HEK293T (cell line): ENCODE results near the gene TMEM245.

Source experiments
- CTCF ChIA-PET: fragments of 350-600 bp; formaldehyde crosslinking; extraction: SDS; loops from one replicate; lab custom pipeline; 2021; ENCODE audit warnings: antibody characterized with exemption, inconsistent platforms; lab: Yijun Ruan, JAX
- POLR2A ChIA-PET: fragments of 350-600 bp; formaldehyde crosslinking; extraction: SDS; loops from one replicate; lab custom pipeline; 2020; ENCODE audit warnings: antibody characterized with exemption, inconsistent platforms; lab: Yijun Ruan, JAX
- DNase-seq: peaks from one replicate; pipeline ENCODE4 v3.0.0; 2012; ENCODE audit warnings: mixed read lengths; ENCODE audit errors: extremely low spot score
- ARNT ChIP-seq: fragments of 450-650 bp; IDR thresholded peaks from 2 replicates; pipeline ENCODE4 v1.6.1; 2017; ENCODE audit warnings: mild to moderate bottlenecking
- BHLHE40 ChIP-seq: fragments of 450-650 bp; IDR thresholded peaks from 2 replicates; pipeline ENCODE4 v1.6.1; 2016; ENCODE audit warnings: mild to moderate bottlenecking, moderate library complexity, borderline replicate concordance
- CTBP1 ChIP-seq: fragments of 450-650 bp; IDR thresholded peaks from 2 replicates; pipeline ENCODE4 v1.6.1; 2016; ENCODE audit warnings: borderline replicate concordance
- ELF4 ChIP-seq: fragments of 450-650 bp; IDR thresholded peaks from 2 replicates; pipeline ENCODE4 v1.6.1; 2017; ENCODE audit warnings: antibody characterized with exemption
- FOXA1 ChIP-seq: fragments of 450-650 bp; IDR thresholded peaks from 2 replicates; pipeline ENCODE4 v1.6.1; 2016; ENCODE audit warnings: mild to moderate bottlenecking
- FOXK2 ChIP-seq: fragments of 450-650 bp; IDR thresholded peaks from 2 replicates; pipeline ENCODE4 v1.6.1; 2016; ENCODE audit warnings: mild to moderate bottlenecking
- FOXM1 ChIP-seq: fragments of 450-650 bp; IDR thresholded peaks from 2 replicates; pipeline ENCODE4 v1.6.1; 2017; ENCODE audit warnings: mild to moderate bottlenecking, borderline replicate concordance
- HDGF ChIP-seq: fragments of 450-650 bp; IDR thresholded peaks from 2 replicates; pipeline ENCODE4 v1.6.1; 2017; ENCODE audit warnings: antibody characterized with exemption, borderline replicate concordance
- L3MBTL2 ChIP-seq: fragments of 450-650 bp; conservative IDR thresholded peaks from 2 replicates; pipeline ENCODE4 v1.6.1; 2016; ENCODE audit warnings: mild to moderate bottlenecking
- LEF1 ChIP-seq: fragments of 450-650 bp; IDR thresholded peaks from 2 replicates; pipeline ENCODE4 v1.6.1; 2017; ENCODE audit warnings: mild to moderate bottlenecking, borderline replicate concordance
- NFRKB ChIP-seq: fragments of 450-650 bp; IDR thresholded peaks from 2 replicates; pipeline ENCODE4 v1.6.1; 2016; ENCODE audit warnings: mild to moderate bottlenecking, moderate library complexity
- SP1 ChIP-seq: fragments of 450-650 bp; IDR thresholded peaks from 2 replicates; pipeline ENCODE4 v1.6.1; 2017
- SUZ12 ChIP-seq: fragments of 450-650 bp; IDR thresholded peaks from 2 replicates; pipeline ENCODE4 v1.6.1; 2016; ENCODE audit warnings: mild to moderate bottlenecking
- TARDBP ChIP-seq: fragments of 450-650 bp; IDR thresholded peaks from 2 replicates; pipeline ENCODE4 v1.6.1; 2016
- ZNF384 ChIP-seq: fragments of 450-650 bp; IDR thresholded peaks from 2 replicates; pipeline ENCODE4 v1.6.1; 2016
- TF ChIP-seq, protein P1 (sequence below): fragments of 450-650 bp; IDR thresholded peaks from 2 replicates; pipeline ENCODE4 v1.6.1; 2016

Gene TMEM245

DNA sequence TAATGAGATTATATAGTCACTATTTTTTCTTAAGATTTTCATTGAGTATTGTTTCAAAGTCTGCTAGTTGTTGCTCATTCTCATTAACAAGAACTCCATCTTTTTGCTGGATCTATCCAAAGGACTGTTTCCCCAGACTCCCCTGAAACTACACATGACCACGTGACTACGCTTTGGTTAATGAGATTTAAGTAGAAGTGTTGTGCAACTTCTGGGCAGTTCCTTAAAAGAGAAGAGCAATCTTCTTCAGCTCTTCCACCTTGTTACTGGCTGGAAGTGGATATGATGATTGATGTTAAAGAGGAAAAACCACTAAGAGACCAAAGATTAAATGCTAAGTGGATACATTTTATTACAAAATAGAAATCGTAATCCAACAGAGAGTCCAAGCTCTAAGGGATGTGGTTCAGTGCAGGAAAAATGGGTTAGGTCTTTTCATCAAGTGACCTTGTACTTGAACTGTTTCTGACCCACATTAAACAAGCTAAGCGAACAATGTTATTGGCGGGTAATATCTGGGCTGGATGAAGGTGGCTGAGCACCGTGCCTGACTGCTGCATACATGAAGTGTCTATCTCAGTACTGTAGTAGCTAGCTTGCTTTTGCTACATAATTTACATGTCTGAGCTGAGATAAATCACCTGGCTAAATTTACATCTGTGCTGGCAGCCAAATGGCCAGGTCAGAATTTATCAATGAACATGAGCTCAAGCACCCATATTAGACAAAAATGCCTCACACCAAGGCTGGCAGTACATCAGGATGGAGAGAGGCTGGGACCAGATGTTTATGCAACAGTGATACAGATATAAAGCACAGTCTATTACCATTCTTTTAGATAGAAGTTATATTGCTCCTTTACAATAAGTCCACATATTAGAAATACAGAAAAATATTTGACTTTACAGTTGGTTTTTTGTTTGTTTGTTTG, 98.9 kb downstream of the TMEM245 start:
- CTCF ChIA-PET = no interaction called here
- DNase-seq = no peak
- POLR2A ChIA-PET = no interaction called here
- TF ChIP-seq FOXK2 (no peak), SP1 (no peak), ARNT (no peak), NFRKB (no peak), HDGF (no peak), FOXA1 (no peak), LEF1 (no peak), CTBP1 (no peak), L3MBTL2 (no peak), SUZ12 (no peak), FOXM1 (no peak), TARDBP (no peak), ELF4 (no peak), BHLHE40 (no peak), ZNF384 (no peak)
- TF ChIP-seq, protein P1, sequence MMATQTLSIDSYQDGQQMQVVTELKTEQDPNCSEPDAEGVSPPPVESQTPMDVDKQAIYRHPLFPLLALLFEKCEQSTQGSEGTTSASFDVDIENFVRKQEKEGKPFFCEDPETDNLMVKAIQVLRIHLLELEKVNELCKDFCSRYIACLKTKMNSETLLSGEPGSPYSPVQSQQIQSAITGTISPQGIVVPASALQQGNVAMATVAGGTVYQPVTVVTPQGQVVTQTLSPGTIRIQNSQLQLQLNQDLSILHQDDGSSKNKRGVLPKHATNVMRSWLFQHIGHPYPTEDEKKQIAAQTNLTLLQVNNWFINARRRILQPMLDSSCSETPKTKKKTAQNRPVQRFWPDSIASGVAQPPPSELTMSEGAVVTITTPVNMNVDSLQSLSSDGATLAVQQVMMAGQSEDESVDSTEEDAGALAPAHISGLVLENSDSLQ = no peak

DNA sequence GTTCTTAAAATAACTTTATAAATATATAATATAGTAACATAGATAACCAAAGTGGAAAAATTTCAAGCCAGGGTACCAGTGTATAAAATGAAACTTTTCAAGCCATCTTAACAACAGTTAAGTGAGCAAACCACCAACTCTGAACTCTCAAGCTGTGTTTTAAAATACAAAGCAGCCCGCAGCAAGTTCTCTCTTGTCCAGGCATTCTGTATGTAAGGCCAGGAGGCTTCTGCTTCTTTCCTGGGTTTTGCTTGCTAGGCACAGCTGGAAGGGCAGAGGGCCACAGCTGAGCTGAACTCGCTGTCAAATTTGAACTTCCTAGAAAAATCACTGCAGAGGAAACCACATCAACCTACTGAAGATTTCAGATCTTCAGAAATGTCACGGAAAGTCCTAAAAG, 99.6 kb downstream of the TMEM245 start:
- no peak for DNase-seq
- TF ChIP-seq SP1 (no peak), NFRKB (no peak), FOXK2 (no peak), CTBP1 (no peak), TARDBP (no peak), L3MBTL2 (no peak), FOXA1 (no peak), HDGF (no peak), FOXM1 (no peak), ZNF384 (no peak), BHLHE40 (no peak), ARNT (no peak), ELF4 (no peak)
- TF ChIP-seq, protein P1 = no peak
- CTCF ChIA-PET = no interaction called here
- POLR2A ChIA-PET = no interaction called here

DNA sequence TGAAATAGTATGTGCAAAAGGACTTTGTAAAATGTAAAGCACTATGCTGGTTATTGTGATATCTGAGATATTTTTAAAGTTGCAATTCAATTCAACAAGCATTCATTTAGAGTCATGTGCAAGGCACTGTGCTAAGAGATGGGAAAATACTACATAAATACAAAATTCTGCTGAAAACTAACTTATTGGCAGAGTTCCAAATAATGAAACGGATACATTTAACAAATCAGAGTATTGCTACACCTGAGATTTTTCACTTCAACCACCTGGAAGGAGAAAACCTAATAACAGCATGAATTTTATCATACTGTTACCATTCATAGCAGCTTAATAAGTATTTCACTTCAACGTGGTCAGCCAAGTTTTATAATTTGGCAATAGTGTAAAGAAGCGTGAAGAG, 100.3 kb downstream of the TMEM245 start:
- POLR2A ChIA-PET = no interaction called here
- DNase-seq = no peak
- TF ChIP-seq HDGF = no peak
- no peak for TF ChIP-seq FOXK2
- TF ChIP-seq FOXM1 = no peak
- no peak for TF ChIP-seq SP1
- no peak for TF ChIP-seq FOXA1
- no peak for TF ChIP-seq SUZ12
- TF ChIP-seq NFRKB = no peak
- no peak for TF ChIP-seq ARNT
- no peak for TF ChIP-seq ELF4
- TF ChIP-seq L3MBTL2 = no peak
- no peak for TF ChIP-seq LEF1
- TF ChIP-seq CTBP1 = no peak
- no peak for TF ChIP-seq BHLHE40
- TF ChIP-seq, protein P1 = no peak
- no peak for TF ChIP-seq TARDBP
- TF ChIP-seq ZNF384 = no peak
- CTCF ChIA-PET = no interaction called here

DNA sequence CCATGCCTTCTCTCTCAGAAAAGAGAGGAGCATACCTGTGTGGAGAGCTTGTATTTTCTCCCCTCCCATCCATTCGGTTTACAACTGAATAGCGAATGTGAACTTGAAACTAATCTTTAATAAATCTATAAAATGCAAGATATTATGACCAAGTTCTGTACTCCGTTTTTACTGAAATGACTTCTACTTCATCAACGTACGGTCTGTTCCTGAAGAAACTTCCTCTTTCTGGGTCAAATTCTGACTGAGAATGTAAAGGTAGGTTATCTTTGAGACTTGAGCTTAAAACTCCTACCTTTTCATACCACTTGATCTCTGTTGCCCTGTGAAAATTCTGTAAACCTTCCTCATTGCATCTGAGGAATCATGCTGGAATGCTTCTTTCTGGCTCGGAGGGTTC, 102.3 kb downstream of the TMEM245 start:
- ChIA-PET CTCF (interaction anchor here (0.5 kb wide), 1 partner anchor 595 kb away, joined by 3 read pairs; no protein-coding TSS in a partner anchor), POLR2A (no interaction called here)
- TF ChIP-seq FOXM1 (no peak), NFRKB (no peak), ARNT (no peak), TARDBP (no peak), BHLHE40 (no peak), ELF4 (no peak), ZNF384 (no peak), L3MBTL2 (no peak), FOXK2 (no peak), SP1 (no peak), SUZ12 (no peak), FOXA1 (no peak), LEF1 (no peak), HDGF (no peak), CTBP1 (no peak)
- TF ChIP-seq, protein P1 = no peak
- DNase-seq = no peak

DNA sequence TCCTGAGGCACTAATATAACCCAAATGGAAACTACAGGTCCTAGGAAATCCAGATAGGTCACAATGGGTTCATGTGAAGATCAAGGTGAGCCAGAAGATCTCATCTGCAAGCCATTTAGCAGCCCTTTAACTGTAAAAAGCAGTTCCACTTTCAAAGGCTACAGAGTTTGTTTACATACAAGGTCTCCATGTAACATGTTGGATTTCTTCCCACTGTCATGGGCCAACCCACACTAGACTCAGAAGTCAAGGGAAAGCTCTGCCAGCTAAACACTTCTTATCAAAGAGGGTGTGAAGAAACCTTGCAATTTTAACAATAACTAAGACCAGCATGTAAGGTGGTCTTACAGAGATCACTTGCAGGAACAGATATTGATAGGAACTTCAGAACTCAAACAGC, 102.7 kb downstream of the TMEM245 start:
- TF ChIP-seq FOXK2 (no peak), L3MBTL2 (no peak), ARNT (no peak), NFRKB (no peak), SP1 (no peak)
- POLR2A ChIA-PET = no interaction called here
- CTCF ChIA-PET = no interaction called here
- no peak for DNase-seq
